NT2/D1 (cell line): ENCODE results near the gene GPR39.

ENCODE experiments used
- YY1 ChIP-seq: IDR thresholded peaks from 2 replicates; pipeline ENCODE4 v1.6.1; 2011; ENCODE audit not compliant: insufficient read length, insufficient read depth
- ZNF274 ChIP-seq: IDR thresholded peaks from 2 replicates; pipeline ENCODE4 v1.6.1; 2011; ENCODE audit warnings: mild to moderate bottlenecking, low read depth, low read length

- no peak for TF ChIP-seq YY1
- TF ChIP-seq ZNF274, result no peak
Measured at GRCh38 chr2:132374551-132374950, 42.1 kb upstream of the GPR39 start.
